ENCODE data around the gene DNAAF8.
"Not testable (repeated sequence)": the region's sequence is repeated elsewhere in the genome, so short reads cannot be mapped to it uniquely, and the experiment has no call there.

Gene DNAAF8

GRCh38 chr16:4723071-4723767 is 11.1 kb upstream of the DNAAF8 start:
- DNase-seq (ENCODE audit: low spot score) (no peak), FAIRE-seq (no peak)

- FAIRE-seq: no peak
Measured at GRCh38 chr16:4724661-4725270, 9.6 kb upstream of the DNAAF8 start.

GRCh38 chr16:4726616-4727015 is 7.7 kb upstream of the DNAAF8 start:
- DNase-seq (ENCODE audit: low spot score) (no peak), FAIRE-seq (no peak)

More at GRCh38 chr16:4724661-4725270, 9.6 kb upstream of the DNAAF8 start:
- DNase-seq (ENCODE audit: low spot score): no peak

- FAIRE-seq (no peak), DNase-seq (ENCODE audit: low spot score) (no peak)
Measured at GRCh38 chr16:4728676-4729075, 5.7 kb upstream of the DNAAF8 start.

GRCh38 chr16:4729876-4730275 is 4.5 kb upstream of the DNAAF8 start:
- DNase-seq (ENCODE audit: low spot score) (no peak), FAIRE-seq (no peak)

- FAIRE-seq: no peak
Measured at GRCh38 chr16:4733211-4733742, 1.1 kb upstream of the DNAAF8 start.

GRCh38 chr16:4733747-4734062 is 632 bp upstream of the DNAAF8 start:
- FAIRE-seq (no peak), DNase-seq (ENCODE audit: low spot score) (no peak)

More at GRCh38 chr16:4733211-4733742, 1.1 kb upstream of the DNAAF8 start:
- DNase-seq (ENCODE audit: low spot score): no peak

GRCh38 chr16:4734730-4735535 is 596 bp downstream of the DNAAF8 start:
- FAIRE-seq (no peak), DNase-seq (ENCODE audit: low spot score) (peak; percentile 61)

- FAIRE-seq (no peak), DNase-seq (ENCODE audit: low spot score) (no peak)
Measured at GRCh38 chr16:4736546-4736945, 2.2 kb downstream of the DNAAF8 start.

GRCh38 chr16:4737545-4737944 is 3.2 kb downstream of the DNAAF8 start:
- no peak for FAIRE-seq

GRCh38 chr16:4738370-4738769 is 4.0 kb downstream of the DNAAF8 start:
- not testable (repeated sequence) for DNase-seq (ENCODE audit: low spot score); FAIRE-seq

More at GRCh38 chr16:4737545-4737944, 3.2 kb downstream of the DNAAF8 start:
- DNase-seq (ENCODE audit: low spot score): no peak

- no peak for DNase-seq (ENCODE audit: low spot score)
- FAIRE-seq: no peak
Measured at GRCh38 chr16:4743226-4743878, 9.0 kb downstream of the DNAAF8 start.

GRCh38 chr16:4744555-4745273 is 10.4 kb downstream of the DNAAF8 start:
- DNase-seq (ENCODE audit: low spot score) (no peak), FAIRE-seq (no peak)

GRCh38 chr16:4745274-4745569 is 10.9 kb downstream of the DNAAF8 start:
- FAIRE-seq (no peak), DNase-seq (ENCODE audit: low spot score) (no peak)

- FAIRE-seq (no peak), DNase-seq (ENCODE audit: low spot score) (no peak)
Measured at GRCh38 chr16:4746215-4746614, 11.9 kb downstream of the DNAAF8 start.

GRCh38 chr16:4746991-4747574 is 12.7 kb downstream of the DNAAF8 start:
- FAIRE-seq (no peak), DNase-seq (ENCODE audit: low spot score) (no peak)

- FAIRE-seq (no peak), DNase-seq (ENCODE audit: low spot score) (no peak)
Measured at GRCh38 chr16:4747906-4748681, 13.8 kb downstream of the DNAAF8 start.

GRCh38 chr16:4748682-4749411 is 14.5 kb downstream of the DNAAF8 start:
- FAIRE-seq (no peak), DNase-seq (ENCODE audit: low spot score) (no peak)

GRCh38 chr16:4749700-4750257 is 15.4 kb downstream of the DNAAF8 start:
- no peak for DNase-seq (ENCODE audit: low spot score)
- no peak for FAIRE-seq
